Measurements from ENCODE around the gene MTHFR. TPM values are rescaled to one million over a fixed set of nuclear protein-coding genes. Genes with fewer than 3 reads are reported as not detected.

Gene MTHFR
- total RNA-seq, 1 experiment from 2014 or later, result 11.7 TPM

GRCh38 chr1:11797525-11798216, 8.1 kb downstream of the MTHFR start:
- DNase-seq (ENCODE audit: low read depth), result no peak

- no peak for DNase-seq (ENCODE audit: low read depth)
These were observed 9.5 kb downstream of the MTHFR start for GRCh38 chr1:11796036-11796828.

- no peak for DNase-seq (ENCODE audit: low read depth)
These were observed 10.4 kb downstream of the MTHFR start for GRCh38 chr1:11795238-11795890.

GRCh38 chr1:11794446-11795237, 11.1 kb downstream of the MTHFR start:
- DNase-seq (ENCODE audit: low read depth), result no peak

GRCh38 chr1:11793819-11794218, 11.9 kb downstream of the MTHFR start:
- DNase-seq (ENCODE audit: low read depth), result no peak

- DNase-seq (ENCODE audit: low read depth), result no peak
These were observed 13.7 kb downstream of the MTHFR start for GRCh38 chr1:11792106-11792505.

GRCh38 chr1:11790880-11791715, 14.7 kb downstream of the MTHFR start:
- peak; percentile 87 for DNase-seq (ENCODE audit: low read depth)

GRCh38 chr1:11790101-11790879, 15.5 kb downstream of the MTHFR start:
- no peak for DNase-seq (ENCODE audit: low read depth)

GRCh38 chr1:11789126-11790067, 16.4 kb downstream of the MTHFR start:
- no peak for DNase-seq (ENCODE audit: low read depth)

GRCh38 chr1:11788549-11789053, 17.2 kb downstream of the MTHFR start:
- DNase-seq (ENCODE audit: low read depth), result no peak

GRCh38 chr1:11787804-11788436, 17.8 kb downstream of the MTHFR start:
- no peak for DNase-seq (ENCODE audit: low read depth)

GRCh38 chr1:11787251-11787803, 18.4 kb downstream of the MTHFR start:
- peak; percentile 68 for DNase-seq (ENCODE audit: low read depth)

- DNase-seq (ENCODE audit: low read depth), result no peak
These were observed 19.6 kb downstream of the MTHFR start for GRCh38 chr1:11786168-11786567.

- peak; percentile 45 for DNase-seq (ENCODE audit: low read depth)
These were observed 20.6 kb downstream of the MTHFR start for GRCh38 chr1:11784993-11785769.

GRCh38 chr1:11784256-11784992, 21.3 kb downstream of the MTHFR start:
- DNase-seq (ENCODE audit: low read depth), result no peak

GRCh38 chr1:11783556-11783955, 22.2 kb downstream of the MTHFR start:
- no peak for DNase-seq (ENCODE audit: low read depth)
